ENCODE data around the gene NAB1.

The NAB1 gene

GRCh38 chr2:190627448-190628412 lies 21.2 kb upstream of the NAB1 start (continued):
- TF ChIP-seq MEIS1 (CRISPR knock-in tag; IDR thresholded peaks at IDR 0.05; ENCODE audit: borderline replicate concordance) (no peak), RBAK (tag by site-specific recombination; IDR thresholded peaks at IDR 0.05) (no peak), ZNF518A (tag by site-specific recombination; conservative IDR thresholded peaks at IDR 0.05; ENCODE audit: low read depth) (no peak), YY2 (tag by site-specific recombination; IDR thresholded peaks at IDR 0.05) (no peak)

GRCh38 chr2:190628591-190629319 lies 20.1 kb upstream of the NAB1 start:
- no peaks in the 10 kb centered on the region for H3K36me3 ChIP-seq (ENCODE audit: control insufficient read depth in 2 of 2, insufficient read depth in 1 of 2, low read length in 2 of 2)
- ChIA-PET CTCF (interaction anchor here (0.6 kb wide), 1 partner anchor 522 kb away, joined by 4 read pairs; no protein-coding TSS in a partner anchor), POLR2A (no interaction called here)
- no peaks in the 10 kb centered on the region for H3K4me1 ChIP-seq (ENCODE audit: control insufficient read depth, insufficient read depth, low read length)
- no peak overlapping the region for H3K27ac ChIP-seq (ENCODE audit: extremely low read depth, low read depth, low read length)
- no peak for TF ChIP-seq ZFP37 (tag by site-specific recombination; IDR thresholded peaks at IDR 0.05)
- TF ChIP-seq ZBTB44 (tag by site-specific recombination; IDR thresholded peaks at IDR 0.05): no peak
- no peak for TF ChIP-seq ZNF558 (tag by site-specific recombination; IDR thresholded peaks at IDR 0.05)
- TF ChIP-seq, protein P1, sequence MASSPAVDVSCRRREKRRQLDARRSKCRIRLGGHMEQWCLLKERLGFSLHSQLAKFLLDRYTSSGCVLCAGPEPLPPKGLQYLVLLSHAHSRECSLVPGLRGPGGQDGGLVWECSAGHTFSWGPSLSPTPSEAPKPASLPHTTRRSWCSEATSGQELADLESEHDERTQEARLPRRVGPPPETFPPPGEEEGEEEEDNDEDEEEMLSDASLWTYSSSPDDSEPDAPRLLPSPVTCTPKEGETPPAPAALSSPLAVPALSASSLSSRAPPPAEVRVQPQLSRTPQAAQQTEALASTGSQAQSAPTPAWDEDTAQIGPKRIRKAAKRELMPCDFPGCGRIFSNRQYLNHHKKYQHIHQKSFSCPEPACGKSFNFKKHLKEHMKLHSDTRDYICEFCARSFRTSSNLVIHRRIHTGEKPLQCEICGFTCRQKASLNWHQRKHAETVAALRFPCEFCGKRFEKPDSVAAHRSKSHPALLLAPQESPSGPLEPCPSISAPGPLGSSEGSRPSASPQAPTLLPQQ (tag by site-specific recombination; IDR thresholded peaks at IDR 0.05): no peak
- TF ChIP-seq OSR2 (tag by site-specific recombination; IDR thresholded peaks at IDR 0.05): no peak
- no peak for TF ChIP-seq ZNF169 (tag by site-specific recombination; IDR thresholded peaks at IDR 0.05)
- TF ChIP-seq ZNF518A (tag by site-specific recombination; conservative IDR thresholded peaks at IDR 0.05; ENCODE audit: low read depth): no peak
- TF ChIP-seq GLI4 (tag by site-specific recombination; IDR thresholded peaks at IDR 0.05): no peak
- no peak for TF ChIP-seq KLF7 (tag by site-specific recombination; IDR thresholded peaks at IDR 0.05; ENCODE audit: borderline replicate concordance)
- TF ChIP-seq ZNF426 (tag by site-specific recombination; IDR thresholded peaks at IDR 0.05): no peak
- no peak for TF ChIP-seq ZSCAN16 (tag by site-specific recombination; IDR thresholded peaks at IDR 0.05)
- TF ChIP-seq ZNF311 (tag by site-specific recombination; IDR thresholded peaks at IDR 0.05; ENCODE audit: borderline replicate concordance): no peak
- no peak for TF ChIP-seq ZNF48 (tag by site-specific recombination; IDR thresholded peaks at IDR 0.05)
- no peak for TF ChIP-seq FEZF1 (tag by site-specific recombination; IDR thresholded peaks at IDR 0.05)
- no peaks in the 10 kb centered on the region for H3K9me3 ChIP-seq (ENCODE audit: control insufficient read depth, insufficient read depth, low read depth, low read length)
- H3K4me3 ChIP-seq (ENCODE audit: low read depth, low read length): no peak overlapping the region

Measured in HEK293 (cell line).